AG09309 (cell line): Measurements from ENCODE around the gene TPRKB.
"Not testable (repeated sequence)": the region's sequence is repeated elsewhere in the genome, so short reads cannot be mapped to it uniquely, and the experiment has no call there.

ENCODE experiments used
- DNase-seq: peaks from one replicate; pipeline ENCODE4 v3.0.0-alpha.2; 2010; ENCODE audit warnings: low read depth
- H3K4me3 ChIP-seq: 2 replicates; pipeline ENCODE4 v1.5.1; 2011; ENCODE audit warnings: mild to moderate bottlenecking, low read depth, low read length, moderate library complexity; ENCODE audit not compliant: control insufficient read depth
- TF ChIP-seq, protein P1 (sequence below): IDR thresholded peaks from 2 replicates; pipeline ENCODE4 v1.5.1; 2011; ENCODE audit warnings: mild to moderate bottlenecking, low read depth, low read length, inconsistent platforms; ENCODE audit not compliant: insufficient read depth, control insufficient read depth; ENCODE audit errors: missing control alignments

The TPRKB gene

DNA sequence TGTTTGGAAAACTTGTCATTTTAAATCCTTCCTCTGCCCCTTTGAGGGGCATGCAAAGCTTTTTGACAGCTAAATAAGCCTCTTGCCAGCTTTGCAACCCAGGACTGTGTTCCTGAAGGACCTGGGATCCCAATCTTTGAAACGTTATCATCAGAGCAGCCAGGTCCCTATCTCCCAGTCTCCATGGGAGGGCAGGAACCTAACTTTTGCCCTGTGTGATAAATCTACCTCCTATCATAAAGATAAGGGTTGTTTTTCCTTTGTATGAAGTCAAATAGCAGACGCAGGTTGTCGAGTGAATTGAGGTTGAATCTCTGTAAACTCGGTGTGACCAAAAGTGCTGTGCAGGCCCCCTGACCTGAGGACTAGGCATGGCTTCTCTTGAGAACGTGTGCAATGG lies 30.1 kb downstream of the TPRKB start:
- DNase-seq, result no peak
- no peak overlapping the region for H3K4me3 ChIP-seq
- TF ChIP-seq, protein P1, sequence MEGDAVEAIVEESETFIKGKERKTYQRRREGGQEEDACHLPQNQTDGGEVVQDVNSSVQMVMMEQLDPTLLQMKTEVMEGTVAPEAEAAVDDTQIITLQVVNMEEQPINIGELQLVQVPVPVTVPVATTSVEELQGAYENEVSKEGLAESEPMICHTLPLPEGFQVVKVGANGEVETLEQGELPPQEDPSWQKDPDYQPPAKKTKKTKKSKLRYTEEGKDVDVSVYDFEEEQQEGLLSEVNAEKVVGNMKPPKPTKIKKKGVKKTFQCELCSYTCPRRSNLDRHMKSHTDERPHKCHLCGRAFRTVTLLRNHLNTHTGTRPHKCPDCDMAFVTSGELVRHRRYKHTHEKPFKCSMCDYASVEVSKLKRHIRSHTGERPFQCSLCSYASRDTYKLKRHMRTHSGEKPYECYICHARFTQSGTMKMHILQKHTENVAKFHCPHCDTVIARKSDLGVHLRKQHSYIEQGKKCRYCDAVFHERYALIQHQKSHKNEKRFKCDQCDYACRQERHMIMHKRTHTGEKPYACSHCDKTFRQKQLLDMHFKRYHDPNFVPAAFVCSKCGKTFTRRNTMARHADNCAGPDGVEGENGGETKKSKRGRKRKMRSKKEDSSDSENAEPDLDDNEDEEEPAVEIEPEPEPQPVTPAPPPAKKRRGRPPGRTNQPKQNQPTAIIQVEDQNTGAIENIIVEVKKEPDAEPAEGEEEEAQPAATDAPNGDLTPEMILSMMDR, result no peak

DNA sequence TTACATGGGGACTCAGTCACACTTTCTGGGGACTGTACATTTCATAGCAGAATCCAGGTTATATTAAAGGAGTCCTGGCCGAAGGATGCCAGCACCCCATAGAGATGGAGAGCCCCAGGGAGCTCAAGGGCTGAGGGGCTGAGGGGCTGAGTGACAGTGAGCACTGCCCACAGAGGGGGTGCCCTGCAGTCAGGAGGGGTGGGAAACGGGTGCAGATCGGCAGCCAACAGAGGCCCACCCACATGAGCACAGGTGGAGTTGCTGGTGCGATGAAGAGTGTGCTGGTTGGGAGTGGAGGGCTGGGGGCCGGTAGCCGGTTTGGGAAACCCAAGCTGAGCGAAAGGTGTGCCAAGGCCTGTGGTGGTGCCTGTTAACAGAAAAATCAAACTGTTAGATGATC lies 32.1 kb downstream of the TPRKB start:
- TF ChIP-seq, protein P1, result no peak
- no peak for DNase-seq
- H3K4me3 ChIP-seq, result no peak overlapping the region

- no peak for DNase-seq
- H3K4me3 ChIP-seq, result no peak overlapping the region
- TF ChIP-seq, protein P1, result no peak
Measured at GRCh38 chr2:73704285-73704684, 32.9 kb downstream of the TPRKB start.

- TF ChIP-seq, protein P1, result no peak
- H3K4me3 ChIP-seq, result no peak overlapping the region
- DNase-seq, result no peak
Measured at GRCh38 chr2:73703675-73704074, 33.5 kb downstream of the TPRKB start.

DNA sequence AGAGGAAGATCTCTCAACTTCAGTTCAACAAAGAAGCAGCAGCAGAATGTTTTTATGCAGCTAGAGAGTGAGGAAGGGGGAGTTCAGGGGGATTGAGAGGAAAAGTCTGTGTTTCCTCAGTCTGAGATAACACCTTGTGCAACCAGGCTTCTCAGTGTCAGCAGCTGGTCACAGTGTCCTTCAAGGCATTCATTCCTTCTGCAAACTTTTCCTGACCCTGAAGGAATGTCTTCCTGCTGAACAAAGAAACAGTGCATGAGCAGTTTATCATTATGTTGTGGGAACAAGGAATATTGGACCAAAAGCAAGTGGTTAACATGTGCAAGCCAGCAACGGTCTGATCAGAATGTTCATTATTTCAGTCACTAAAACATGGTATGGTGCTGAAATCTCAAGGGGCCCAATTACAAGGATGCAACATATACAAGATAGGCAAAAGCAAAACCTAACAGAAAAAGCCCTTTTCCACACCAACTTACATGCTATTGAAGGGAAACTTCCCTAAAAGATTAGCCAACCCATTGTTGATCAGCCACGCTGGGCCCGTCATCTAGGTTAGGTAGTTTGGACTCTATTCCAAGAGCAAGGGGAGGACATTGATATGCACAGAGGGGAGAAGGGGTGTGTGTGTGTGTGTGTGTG lies 34.2 kb downstream of the TPRKB start:
- H3K4me3 ChIP-seq, DNase-seq: not testable (repeated sequence)

- TF ChIP-seq, protein P1, result no peak
- DNase-seq, result no peak
- no peak overlapping the region for H3K4me3 ChIP-seq
Measured at GRCh38 chr2:73701968-73702665, 35.0 kb downstream of the TPRKB start.

DNA sequence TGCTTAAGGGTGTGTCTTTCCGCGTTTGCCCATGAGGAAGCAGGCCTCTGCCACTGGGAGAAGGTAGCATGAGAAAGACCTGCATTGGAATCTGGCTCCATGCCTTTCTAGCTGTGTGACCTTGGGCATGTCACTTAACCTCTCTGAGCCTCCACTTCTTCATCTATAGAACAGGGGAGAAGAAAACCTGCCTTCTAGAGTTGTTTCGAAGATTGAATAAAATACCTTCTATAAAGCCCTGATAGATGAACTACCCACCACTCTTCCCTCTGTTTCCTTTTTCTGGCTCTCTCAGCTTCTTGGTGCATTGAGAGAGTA lies 35.7 kb downstream of the TPRKB start:
- DNase-seq, H3K4me3 ChIP-seq: not testable (repeated sequence)
